Measurements from ENCODE around the gene GNLY.

GRCh38 chr2:85678377-85678776 is 15.8 kb upstream of the GNLY start:
- TF ChIP-seq CTCF (IDR thresholded peaks at IDR 0.05 in 4 of 5, conservative IDR thresholded peaks at IDR 0.05 in 1 of 5) (no peak), POLR2A (IDR thresholded peaks at IDR 0.05) (no peak)

Measured in gastrocnemius medialis (tissue), 4 donors.